Measurements from ENCODE around the gene ABCC1.
"Not testable (repeated sequence)": the region's sequence is repeated elsewhere in the genome, so short reads cannot be mapped to it uniquely, and the experiment has no call there.

Gene ABCC1

GRCh38 chr16:15946257-15947044 is 3.0 kb upstream of the ABCC1 start:
- no peak for DNase-seq

DNA sequence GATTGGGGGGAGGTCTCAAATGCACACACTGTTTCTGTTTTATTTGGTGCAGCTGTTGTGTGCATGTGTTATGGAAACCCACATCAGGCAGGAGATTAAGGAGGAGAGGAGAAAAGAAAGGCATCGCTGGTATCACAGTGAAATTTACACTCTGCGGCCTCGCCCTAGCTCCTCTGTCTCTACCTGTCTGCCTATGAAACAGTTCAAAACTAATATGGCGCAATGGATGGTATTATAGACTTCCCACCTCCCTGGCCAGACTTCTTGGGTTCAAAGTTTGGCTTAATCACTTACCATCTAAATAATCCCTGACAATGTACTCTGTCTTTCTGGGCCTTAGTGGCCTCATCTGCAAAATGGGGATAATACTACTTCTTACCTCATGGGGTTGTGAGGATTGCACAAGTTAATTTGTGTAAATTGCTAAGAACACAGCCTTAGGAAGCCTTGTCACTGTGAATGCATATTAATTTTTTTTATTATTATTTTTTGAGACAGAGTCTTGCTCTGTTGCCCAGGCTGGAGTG is 1.4 kb upstream of the ABCC1 start:
- DNase-seq: no peak

GRCh38 chr16:15948532-15949209 is 745 bp upstream of the ABCC1 start:
- DNase-seq: no peak

DNA sequence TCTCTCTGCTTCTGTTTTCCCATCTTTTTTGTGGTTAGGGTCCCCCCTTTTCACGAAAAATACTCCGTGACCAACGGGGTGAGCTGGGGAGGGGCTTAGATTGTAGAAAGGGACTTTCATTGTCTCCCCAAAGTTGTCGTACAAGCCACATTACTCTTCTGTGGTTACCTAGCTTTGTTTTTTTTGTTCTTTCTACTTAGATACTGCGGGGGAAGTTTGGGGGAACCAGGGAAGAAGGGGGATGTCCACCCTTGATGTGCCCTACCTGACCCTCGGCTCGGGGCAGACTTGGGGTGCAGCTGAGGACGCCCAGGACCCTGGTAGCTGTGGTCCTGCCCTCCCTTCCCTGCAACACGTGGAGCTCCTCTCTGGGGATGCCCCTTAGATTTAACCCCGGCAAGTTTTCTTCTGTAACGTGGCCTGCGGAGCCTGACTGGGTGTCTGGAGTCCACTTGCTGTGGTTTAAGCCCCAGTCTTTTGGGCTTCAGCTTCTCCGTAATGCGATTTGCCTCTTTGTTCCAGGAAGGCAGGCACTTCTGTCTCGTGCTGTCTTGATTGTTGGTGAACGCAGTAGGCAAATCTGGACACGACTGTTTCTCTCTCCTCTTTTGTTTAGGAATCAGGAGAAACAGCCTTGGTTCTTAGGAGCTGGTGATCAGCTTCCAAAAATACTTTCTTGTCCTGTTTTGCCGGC is 892 bp downstream of the ABCC1 start:
- DNase-seq: peak; percentile 51

- no peak for DNase-seq
Observed at GRCh38 chr16:15950869-15951268, 1.5 kb downstream of the ABCC1 start.

DNA sequence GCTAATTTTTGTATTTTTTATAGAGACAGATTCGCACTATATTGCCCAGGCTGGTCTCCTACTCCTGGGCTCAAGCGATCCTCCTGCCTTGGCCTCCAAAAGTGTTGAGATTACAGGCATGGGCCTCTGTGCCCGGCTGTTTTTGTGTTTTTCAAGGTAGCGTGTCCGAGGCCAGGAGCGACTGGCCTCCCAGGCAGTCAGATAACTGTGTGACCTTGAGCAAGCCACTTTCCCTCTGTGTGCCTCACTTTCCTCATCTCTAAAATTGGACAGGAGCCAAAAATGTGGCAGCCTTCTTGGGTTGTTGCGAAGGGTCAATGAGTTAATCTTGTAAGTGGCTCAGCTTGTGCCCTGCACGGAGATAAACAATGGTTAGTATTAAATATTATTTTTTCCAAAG is 2.4 kb downstream of the ABCC1 start:
- DNase-seq: no peak

GRCh38 chr16:15952265-15952711 is 2.9 kb downstream of the ABCC1 start:
- DNase-seq: peak; percentile 28

- no peak for DNase-seq
Observed at GRCh38 chr16:15953477-15953876, 4.1 kb downstream of the ABCC1 start.

DNA sequence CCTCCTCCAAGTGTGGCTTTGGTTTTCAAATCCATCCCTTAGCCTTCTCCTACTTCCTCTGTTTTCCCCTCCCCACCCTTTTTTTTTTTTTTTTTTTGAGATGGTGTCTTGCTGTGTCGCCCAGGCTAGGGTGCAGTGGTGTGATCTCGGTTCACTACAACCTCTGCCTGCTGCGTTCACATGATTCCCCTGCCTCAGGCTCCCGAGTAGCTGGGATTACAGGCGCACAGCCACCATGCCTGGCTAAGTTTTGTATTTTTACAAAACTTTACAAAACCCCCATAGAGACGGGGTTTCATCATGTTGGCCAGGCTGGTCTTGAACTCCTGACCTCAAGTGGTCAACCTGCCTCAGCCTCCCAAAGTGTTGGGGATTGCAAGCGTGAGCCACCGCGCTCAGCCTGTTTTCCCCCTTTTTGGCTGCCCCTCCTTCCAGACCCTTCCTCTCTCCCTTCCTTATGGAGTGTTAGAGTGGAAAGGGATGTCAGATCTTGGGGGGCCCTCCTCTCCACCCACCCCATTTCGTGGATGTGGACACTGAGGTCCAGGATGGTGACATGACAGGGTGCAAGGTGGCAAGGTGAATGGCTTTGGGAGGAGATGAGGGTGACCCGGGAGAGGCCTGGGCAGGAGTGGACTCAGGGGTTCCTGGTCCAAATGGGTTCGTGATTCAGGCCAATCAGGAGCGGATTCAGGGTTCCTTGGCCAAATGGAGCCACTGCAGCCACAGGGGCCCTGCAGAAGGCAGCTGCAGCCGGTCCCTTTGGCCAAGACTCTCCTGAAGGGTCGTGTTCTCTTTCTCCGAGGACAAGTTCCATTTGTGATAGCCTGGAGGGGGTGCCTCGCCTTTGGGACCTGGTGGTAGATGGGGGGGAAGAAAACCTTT is 4.8 kb downstream of the ABCC1 start:
- no peak for DNase-seq

DNA sequence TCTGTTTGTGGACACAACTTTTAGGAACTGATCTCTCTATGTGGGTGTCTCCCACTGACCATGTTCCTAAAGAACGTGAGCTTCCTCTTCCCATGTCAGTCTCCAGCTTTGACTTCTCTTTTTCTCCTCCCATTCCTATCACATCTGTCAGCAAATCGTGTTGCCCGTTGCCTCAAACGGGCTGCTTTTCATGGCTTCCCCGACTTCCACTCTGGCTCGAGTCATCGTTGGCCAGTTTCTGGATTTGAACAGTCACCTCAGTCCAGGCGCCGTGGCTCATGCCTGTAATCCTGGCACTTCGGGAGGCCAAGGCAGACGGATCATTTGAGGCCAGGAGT is 5.4 kb downstream of the ABCC1 start:
- DNase-seq: no peak

DNA sequence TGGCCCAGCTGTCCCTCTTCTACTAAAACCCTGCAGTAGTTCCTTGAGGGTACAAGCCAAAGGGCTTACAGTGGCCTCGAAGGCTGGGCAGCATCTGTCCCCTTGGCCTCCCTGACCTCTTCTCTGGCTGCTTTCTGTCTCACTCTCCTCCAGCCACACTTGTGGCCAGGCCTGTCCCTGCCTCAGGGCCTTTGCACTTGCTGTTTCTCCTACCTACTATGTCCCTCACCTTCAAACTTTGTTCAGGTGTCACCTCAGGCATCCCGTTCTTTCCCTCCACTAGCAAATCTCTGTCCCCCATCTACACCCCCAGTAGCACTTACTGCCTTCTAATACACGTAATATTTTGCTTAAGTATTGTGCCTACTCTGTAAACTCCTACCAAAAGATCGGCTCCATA is 6.0 kb downstream of the ABCC1 start:
- DNase-seq: no peak

DNA sequence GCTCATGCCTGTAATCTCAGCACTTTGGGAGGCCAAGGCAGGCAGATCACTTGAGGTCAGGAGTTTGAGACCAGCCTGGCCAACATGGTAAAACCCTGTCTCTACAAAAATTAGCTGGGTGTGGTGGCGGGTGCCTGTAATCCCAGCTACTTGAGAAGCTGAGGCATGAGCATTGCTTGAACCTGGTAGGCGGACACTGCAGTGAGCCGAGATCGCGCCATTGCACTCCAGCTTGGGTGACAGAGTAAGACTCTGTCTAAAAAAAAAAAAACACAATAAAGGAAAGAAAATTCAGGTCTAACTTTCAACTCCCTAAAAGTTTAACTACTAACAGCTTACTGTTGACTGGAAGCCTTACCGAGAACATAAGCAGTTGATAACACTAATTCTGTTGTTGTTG is 6.7 kb downstream of the ABCC1 start:
- DNase-seq: not testable (repeated sequence)

- DNase-seq: no peak
Observed at GRCh38 chr16:15958703-15959348, 9.4 kb downstream of the ABCC1 start.

DNA sequence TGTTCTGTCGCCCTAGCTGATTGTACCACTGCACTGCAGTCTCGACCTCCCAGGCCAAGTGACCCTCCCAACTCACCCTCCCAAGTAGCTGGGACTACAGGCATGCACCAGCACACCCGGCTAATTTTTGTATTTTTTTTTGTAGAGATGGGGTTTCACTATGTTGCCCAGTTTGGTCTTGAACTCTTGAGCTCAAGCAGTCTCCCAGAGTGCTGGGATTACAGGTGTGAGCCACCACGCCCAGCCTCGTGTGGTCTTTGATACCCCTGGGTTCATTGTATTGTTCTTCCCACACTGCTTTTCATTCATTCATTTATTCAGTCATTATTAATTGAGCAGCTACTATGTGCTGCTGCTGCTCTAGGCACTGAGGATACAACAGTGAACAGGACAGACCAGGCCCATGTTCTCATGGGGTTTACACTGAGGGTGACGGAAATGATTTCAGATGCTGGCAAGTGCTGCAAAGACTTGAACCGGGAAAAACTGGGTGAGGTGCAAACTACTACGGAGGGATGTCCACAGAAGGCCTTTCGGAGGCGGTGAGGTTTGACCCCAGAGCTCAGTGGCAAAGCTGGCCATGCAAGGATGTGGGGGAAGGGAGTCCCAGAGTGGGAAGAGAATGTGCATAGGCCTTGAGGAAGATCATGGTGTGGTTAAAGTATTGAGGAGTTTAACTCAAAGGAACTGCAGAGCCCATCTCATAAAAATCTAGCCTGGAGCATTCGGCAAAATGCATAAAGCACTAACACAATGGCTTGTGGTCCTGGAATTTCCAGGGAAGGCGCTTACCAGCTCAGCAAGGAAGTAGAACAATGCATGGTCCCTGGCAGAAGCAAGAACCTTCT is 10.9 kb downstream of the ABCC1 start:
- no peak for DNase-seq

DNA sequence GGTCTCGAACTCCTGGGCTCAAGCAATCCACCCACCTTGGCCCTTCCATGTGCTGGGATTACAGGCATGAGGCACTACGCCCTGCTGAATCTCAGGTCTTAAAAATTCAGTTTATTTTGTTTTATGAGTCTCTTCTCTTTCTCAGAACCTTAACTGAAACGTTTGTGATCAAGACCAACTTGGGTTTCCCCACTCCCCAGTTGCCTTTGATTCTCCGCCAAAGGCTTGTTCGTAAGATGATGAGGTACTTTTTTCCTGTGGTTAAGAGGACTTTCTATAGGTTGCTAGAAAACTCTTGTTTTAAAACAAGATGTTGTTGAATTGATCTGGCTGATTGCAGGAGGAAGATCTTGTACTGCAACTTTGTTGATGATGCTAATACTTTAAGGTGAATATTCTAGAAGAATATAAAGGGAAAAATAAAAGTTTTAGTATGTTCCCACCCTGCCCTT is 11.7 kb downstream of the ABCC1 start:
- peak; percentile 82 for DNase-seq

GRCh38 chr16:15961571-15962090 is 12.2 kb downstream of the ABCC1 start:
- DNase-seq: no peak

DNA sequence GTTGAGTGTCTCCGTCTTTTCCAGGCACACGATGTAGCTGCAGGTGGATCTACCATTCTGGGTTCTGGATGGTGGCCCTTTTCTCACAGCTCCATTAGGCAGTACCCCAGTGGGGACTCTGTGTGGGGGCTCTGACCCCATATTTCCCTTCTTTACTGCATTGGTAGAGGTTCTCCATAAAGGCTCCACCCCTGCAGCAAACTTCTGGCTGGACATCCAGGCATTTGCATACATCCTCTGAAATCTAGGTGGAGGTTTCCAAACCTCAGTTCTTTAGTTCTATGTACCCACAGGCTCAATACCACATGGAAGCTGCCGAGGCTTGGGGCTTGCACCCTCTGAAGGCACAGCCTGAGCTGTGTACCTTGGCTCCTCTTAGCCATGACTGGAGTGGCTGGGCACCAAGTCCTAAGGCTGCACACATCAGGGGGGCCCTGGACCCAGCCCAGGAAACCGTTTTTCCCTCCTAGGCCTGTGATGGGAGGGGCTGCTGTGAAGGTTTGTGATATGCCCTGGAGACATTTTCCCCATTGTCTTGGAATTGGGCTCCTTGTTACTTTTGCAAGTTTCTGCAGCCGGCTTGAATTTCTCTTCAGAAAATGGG is 14.0 kb downstream of the ABCC1 start:
- DNase-seq: no peak

- no peak for DNase-seq
Observed at GRCh38 chr16:15966420-15966819, 17.0 kb downstream of the ABCC1 start.

DNA sequence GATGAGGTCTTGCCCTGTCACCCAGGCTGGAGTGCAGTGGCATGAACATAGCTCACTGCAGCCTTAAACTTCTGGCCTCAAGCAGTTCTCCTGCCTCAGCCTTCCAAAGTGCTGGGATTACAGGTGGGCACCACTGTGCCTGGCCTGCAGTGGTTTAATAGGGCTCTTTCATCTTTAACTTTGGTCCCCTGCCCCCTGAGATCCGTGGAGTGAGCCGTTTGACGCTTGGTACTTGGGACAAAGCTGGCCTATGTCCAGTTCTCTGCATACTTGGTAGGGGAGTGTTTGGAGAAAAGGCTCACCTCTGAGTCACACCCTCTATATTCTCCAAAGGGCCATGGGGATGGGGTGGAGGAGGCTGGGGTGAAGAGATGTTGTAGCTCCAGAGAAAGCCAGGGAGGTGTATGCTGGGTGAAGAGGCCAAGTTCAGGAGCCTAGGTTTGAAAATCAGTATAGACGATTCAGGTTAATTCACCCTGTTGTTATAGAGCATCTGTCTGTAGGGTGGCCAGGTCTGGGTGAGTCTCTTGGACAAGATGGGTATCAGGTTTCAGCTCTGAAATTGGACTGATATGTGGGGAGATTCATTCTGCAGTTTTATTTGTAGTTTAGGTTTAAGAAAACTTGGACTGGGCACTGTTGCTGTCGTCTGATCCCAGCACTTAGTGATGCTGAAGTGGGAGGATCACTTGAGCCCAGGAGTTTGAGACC is 17.6 kb downstream of the ABCC1 start:
- DNase-seq: no peak

Measured in stimulated activated CD4-positive, alpha-beta T cell treated with anti-CD3 and anti-CD28 coated beads, Interleukin-4, amount 100 ng/mL, for 24 hours (primary cell).